ENCODE measurements around the gene TCN2.

DNA sequence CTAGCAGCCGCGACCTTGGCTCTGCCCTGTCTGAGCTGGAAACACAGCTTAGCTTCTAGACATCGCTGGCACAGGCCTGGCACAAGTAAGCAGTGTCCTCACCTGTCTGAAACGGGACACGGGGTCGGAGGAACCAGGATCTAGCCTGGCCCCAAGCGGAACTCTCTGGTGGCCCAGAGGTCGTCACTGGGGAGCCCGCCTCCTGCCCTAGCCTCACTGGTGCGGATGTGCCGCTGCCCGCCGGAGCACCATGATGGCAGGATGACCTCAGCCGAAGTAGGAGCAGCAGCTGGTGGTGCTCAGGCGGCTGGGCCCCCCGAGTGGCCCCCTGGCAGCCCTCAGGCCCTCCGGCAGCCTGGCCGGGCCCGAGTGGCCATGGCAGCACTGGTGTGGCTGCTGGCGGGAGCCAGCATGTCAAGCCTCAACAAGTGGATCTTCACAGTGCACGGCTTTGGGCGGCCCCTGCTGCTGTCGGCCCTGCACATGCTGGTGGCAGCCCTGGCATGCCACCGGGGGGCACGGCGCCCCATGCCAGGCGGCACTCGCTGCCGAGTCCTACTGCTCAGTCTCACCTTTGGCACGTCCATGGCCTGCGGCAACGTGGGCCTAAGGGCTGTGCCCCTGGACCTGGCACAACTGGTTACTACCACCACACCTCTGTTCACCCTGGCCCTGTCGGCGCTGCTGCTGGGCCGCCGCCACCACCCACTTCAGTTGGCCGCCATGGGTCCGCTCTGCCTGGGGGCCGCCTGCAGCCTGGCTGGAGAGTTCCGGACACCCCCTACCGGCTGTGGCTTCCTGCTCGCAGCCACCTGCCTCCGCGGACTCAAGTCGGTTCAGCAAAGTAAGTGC is 29.5 kb downstream of the TCN2 start:
- TF ChIP-seq, protein P1, sequence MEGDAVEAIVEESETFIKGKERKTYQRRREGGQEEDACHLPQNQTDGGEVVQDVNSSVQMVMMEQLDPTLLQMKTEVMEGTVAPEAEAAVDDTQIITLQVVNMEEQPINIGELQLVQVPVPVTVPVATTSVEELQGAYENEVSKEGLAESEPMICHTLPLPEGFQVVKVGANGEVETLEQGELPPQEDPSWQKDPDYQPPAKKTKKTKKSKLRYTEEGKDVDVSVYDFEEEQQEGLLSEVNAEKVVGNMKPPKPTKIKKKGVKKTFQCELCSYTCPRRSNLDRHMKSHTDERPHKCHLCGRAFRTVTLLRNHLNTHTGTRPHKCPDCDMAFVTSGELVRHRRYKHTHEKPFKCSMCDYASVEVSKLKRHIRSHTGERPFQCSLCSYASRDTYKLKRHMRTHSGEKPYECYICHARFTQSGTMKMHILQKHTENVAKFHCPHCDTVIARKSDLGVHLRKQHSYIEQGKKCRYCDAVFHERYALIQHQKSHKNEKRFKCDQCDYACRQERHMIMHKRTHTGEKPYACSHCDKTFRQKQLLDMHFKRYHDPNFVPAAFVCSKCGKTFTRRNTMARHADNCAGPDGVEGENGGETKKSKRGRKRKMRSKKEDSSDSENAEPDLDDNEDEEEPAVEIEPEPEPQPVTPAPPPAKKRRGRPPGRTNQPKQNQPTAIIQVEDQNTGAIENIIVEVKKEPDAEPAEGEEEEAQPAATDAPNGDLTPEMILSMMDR (IDR thresholded peaks at IDR 0.05): no peak
- no peak for TF ChIP-seq EZH2 (IDR thresholded peaks at IDR 0.05)

All from neural progenitor cell (in vitro differentiated cells).